CD14-positive monocyte (primary cell): ENCODE data around the gene CYP2W1. TPM values are rescaled to one million over a fixed set of nuclear protein-coding genes. Genes with fewer than 3 reads are reported as not detected.

Experiments
- DNase-seq, 3 donors: peaks; one replicate each; pipeline ENCODE4 v3.0.0-alpha.2; 2011 to 2022
- H2AFZ ChIP-seq: 2 replicates; pipeline ENCODE4 v1.6.0; 2012; ENCODE audit warnings: mild to moderate bottlenecking, low read depth, low read length, inconsistent platforms; ENCODE audit not compliant: insufficient read depth, poor library complexity, severe bottlenecking
- H3K27ac ChIP-seq, 2 donors: 1 replicate in 1 of 2; 2 replicates in 1 of 2; pipeline ENCODE4 v1.5.1; 2012 to 2013; ENCODE audit warnings: low read length in 2 of 2, control low read depth in 1 of 2, inconsistent platforms in 1 of 2, low read depth in 1 of 2, mild to moderate bottlenecking in 1 of 2
- H3K27me3 ChIP-seq, 2 donors: one replicate each; pipeline versions ENCODE4 v1.6.0 to v1.6.1; 2011 to 2013; ENCODE audit warnings: low read length in 2 of 2; ENCODE audit not compliant: control insufficient read depth in 2 of 2, insufficient read depth in 2 of 2
- H3K36me3 ChIP-seq, 2 donors: replicated peaks in 1 of 2; 1 replicate in 1 of 2; 2 replicates in 1 of 2; pipeline versions ENCODE4 v1.5.1 to v1.6.1; 2012 to 2013; ENCODE audit warnings: low read length in 2 of 2, control low read depth in 1 of 2, inconsistent platforms in 1 of 2, mild to moderate bottlenecking in 1 of 2; ENCODE audit not compliant: insufficient read depth in 2 of 2, control insufficient read depth in 1 of 2
- H3K4me1 ChIP-seq, 2 donors: 1 replicate in 1 of 2; 2 replicates in 1 of 2; pipeline versions ENCODE4 v1.5.1 to v1.6.1; 2012 to 2013; ENCODE audit warnings: low read length in 2 of 2, control low read depth in 1 of 2, inconsistent platforms in 1 of 2, mild to moderate bottlenecking in 1 of 2, moderate library complexity in 1 of 2; ENCODE audit not compliant: insufficient read depth in 2 of 2, control insufficient read depth in 1 of 2
- H3K4me2 ChIP-seq: replicated peaks from 2 replicates; pipeline ENCODE3; 2012; ENCODE audit warnings: low read length, moderate library complexity, mild to moderate bottlenecking; ENCODE audit not compliant: poor library complexity, severe bottlenecking; ENCODE audit errors: extremely low read depth
- H3K4me3 ChIP-seq, 3 experiments: fragments of 200-600 bp in 1 of 3; sonication (generic) in 1 of 3; replicated peaks in 1 of 3; 1 replicate in 2 of 3; 2 replicates in 1 of 3; pipeline ENCODE4 v1.5.1; 2011 to 2013; ENCODE audit warnings: low read length in 3 of 3, mild to moderate bottlenecking in 3 of 3, control low read depth in 2 of 3, low read depth in 2 of 3, inconsistent platforms in 1 of 3, moderate library complexity in 1 of 3
- H3K79me2 ChIP-seq: 2 replicates; pipeline ENCODE4 v1.6.0; 2012; ENCODE audit warnings: mild to moderate bottlenecking, control low read depth, inconsistent platforms, low read length, moderate library complexity; ENCODE audit not compliant: insufficient read depth
- H3K9ac ChIP-seq: 2 replicates; pipeline ENCODE4 v1.6.0; 2017; ENCODE audit warnings: low read length, mild to moderate bottlenecking; ENCODE audit not compliant: insufficient read depth, poor library complexity, severe bottlenecking
- H3K9me3 ChIP-seq, 2 donors: replicated peaks in 1 of 2; 1 replicate in 1 of 2; 2 replicates in 1 of 2; pipeline versions ENCODE4 v1.5.1 to v1.6.1; 2012 to 2013; ENCODE audit warnings: low read length in 2 of 2, control low read depth in 1 of 2; ENCODE audit not compliant: control insufficient read depth in 1 of 2, insufficient read depth in 1 of 2
- H4K20me1 ChIP-seq: 2 replicates; pipeline ENCODE4 v1.6.0; 2012; ENCODE audit warnings: mild to moderate bottlenecking, low read length, control low read depth, moderate library complexity; ENCODE audit not compliant: insufficient read depth
- H3K27ac Mint-ChIP-seq, 7 donors: one replicate each; pipeline ENCODE4 v1.8.0; 2020; ENCODE audit warnings: mild to moderate bottlenecking in 7 of 7, mixed read lengths in 7 of 7, moderate library complexity in 6 of 7, inconsistent platforms in 2 of 7
- H3K27me3 Mint-ChIP-seq, 3 donors: one replicate each; pipeline ENCODE4 v1.8.0; 2021 to 2022; ENCODE audit warnings: low read depth in 3 of 3, mild to moderate bottlenecking in 3 of 3, mixed read lengths in 3 of 3, moderate library complexity in 3 of 3, inconsistent platforms in 1 of 3
- H3K36me3 Mint-ChIP-seq, 2 donors: one replicate each; pipeline ENCODE4 v1.8.0; 2020; ENCODE audit warnings: mixed read lengths in 2 of 2, inconsistent platforms in 1 of 2, mild to moderate bottlenecking in 1 of 2
- H3K4me1 Mint-ChIP-seq: one replicate; pipeline ENCODE4 v1.8.0; 2020; ENCODE audit warnings: mild to moderate bottlenecking, mixed read lengths
- H3K4me3 Mint-ChIP-seq, 2 donors: one replicate each; pipeline ENCODE4 v1.8.0; 2020; ENCODE audit warnings: mild to moderate bottlenecking in 2 of 2, mixed read lengths in 2 of 2, moderate library complexity in 1 of 2
- H3K9me3 Mint-ChIP-seq, 7 donors: one replicate each; pipeline ENCODE4 v1.8.0; 2020 to 2022; ENCODE audit warnings: mixed read lengths in 7 of 7, mild to moderate bottlenecking in 6 of 7, moderate library complexity in 6 of 7, inconsistent platforms in 2 of 7
- WGBS: methylation state at CpG from one replicate; pipeline ENCODE4 v1.1.5; 2013; ENCODE audit warnings: missing lambda C conversion rate; ENCODE audit not compliant: insufficient coverage; 5-methylcytosine and 5-hydroxymethylcytosine counted together
- intact Hi-C, 2 donors: fragments of 100-400 bp; cut with micrococcal nuclease; formaldehyde crosslinking; loops; one replicate each; pipeline versions ENCODE4 v1.15.0 to v1.15.1; 2023
- polyA plus RNA-seq, 3 donors: library from polyadenylated mRNA; depleted of rRNA in 1 of 3; unstranded in 2 of 3; stranded (reverse) in 1 of 3; fragments of 300-500 nt in 2 of 3; fragments of >200 nt in 1 of 3; fragmentation: Illumina TruSeq in 2 of 3; gene quantifications; 1 replicate in 2 of 3; 2 replicates in 1 of 3; pipeline ENCODE4 v1.2.3, GENCODE V29; 2012 to 2021
- TF ChIP-seq, protein P1 (sequence below): fragments of 200-600 bp; IDR thresholded peaks from one replicate; pipeline ENCODE4 v1.8.0; 2022; ENCODE audit warnings: antibody characterized with exemption, mild to moderate bottlenecking

The CYP2W1 gene
- polyA plus RNA-seq, 3 donors = not detected

DNA sequence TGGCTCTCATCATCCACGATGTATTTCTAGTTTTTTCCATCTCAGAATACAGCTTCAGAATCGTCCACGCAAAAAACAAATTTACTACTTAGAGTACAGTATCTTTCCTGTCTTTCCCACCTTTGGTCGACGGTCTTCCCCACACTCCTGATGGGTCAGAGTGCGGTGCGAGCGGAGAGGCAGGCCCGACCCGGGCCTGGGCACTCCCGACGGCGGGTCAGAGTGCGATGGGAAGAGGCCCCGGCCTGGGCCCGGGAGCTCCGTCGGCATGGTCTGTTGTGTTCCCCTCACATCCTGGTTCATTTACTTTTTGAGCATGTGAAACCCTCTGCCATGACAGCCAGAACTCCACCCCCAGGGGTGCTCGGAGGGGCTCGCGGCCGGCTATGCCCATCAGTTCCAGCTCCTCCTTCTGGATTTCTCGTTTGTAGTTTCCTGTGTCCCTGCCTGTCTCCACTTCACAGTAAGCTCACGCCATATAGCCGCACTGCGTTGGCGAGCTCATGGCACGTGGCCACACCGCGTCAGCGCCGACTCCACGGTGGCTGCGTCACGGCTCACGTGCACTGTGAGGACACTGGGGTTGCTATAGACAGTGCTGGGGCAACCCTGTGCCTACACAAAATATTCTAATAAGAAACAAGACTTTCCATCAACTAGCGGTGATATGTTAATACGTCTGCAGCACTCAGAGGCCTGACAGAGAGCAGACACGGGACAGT, 15.5 kb upstream of the CYP2W1 start:
- TF ChIP-seq, protein P1, sequence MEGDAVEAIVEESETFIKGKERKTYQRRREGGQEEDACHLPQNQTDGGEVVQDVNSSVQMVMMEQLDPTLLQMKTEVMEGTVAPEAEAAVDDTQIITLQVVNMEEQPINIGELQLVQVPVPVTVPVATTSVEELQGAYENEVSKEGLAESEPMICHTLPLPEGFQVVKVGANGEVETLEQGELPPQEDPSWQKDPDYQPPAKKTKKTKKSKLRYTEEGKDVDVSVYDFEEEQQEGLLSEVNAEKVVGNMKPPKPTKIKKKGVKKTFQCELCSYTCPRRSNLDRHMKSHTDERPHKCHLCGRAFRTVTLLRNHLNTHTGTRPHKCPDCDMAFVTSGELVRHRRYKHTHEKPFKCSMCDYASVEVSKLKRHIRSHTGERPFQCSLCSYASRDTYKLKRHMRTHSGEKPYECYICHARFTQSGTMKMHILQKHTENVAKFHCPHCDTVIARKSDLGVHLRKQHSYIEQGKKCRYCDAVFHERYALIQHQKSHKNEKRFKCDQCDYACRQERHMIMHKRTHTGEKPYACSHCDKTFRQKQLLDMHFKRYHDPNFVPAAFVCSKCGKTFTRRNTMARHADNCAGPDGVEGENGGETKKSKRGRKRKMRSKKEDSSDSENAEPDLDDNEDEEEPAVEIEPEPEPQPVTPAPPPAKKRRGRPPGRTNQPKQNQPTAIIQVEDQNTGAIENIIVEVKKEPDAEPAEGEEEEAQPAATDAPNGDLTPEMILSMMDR = no peak
- H3K4me3 Mint-ChIP-seq = no peak overlapping the region
- Histone ChIP-seq H3K4me1 (peaks cover 76 to 83% of the 10 kb centered on the region in 2 donors), H3K27me3 (no peaks in the 10 kb centered on the region), H3K9ac (no peak overlapping the region), H3K9me3 (no peaks in the 10 kb centered on the region), H3K27ac (no peak overlapping the region), H3K36me3 (peaks cover 35 to 59% of the 10 kb centered on the region in 2 donors), H3K79me2 (peaks cover 58% of the 10 kb centered on the region), H3K4me3 (no peak overlapping the region), H4K20me1 (peaks cover 86% of the 10 kb centered on the region), H3K4me2 (no peak overlapping the region), H2AFZ (no peak overlapping the region)
- H3K9me3 Mint-ChIP-seq = peaks cover 0 to 1% (median 0%) of the 10 kb centered on the region in 7 donors
- H3K27me3 Mint-ChIP-seq = peaks cover 0 to 6% (median 2%) of the 10 kb centered on the region in 3 donors
- peaks cover 85% of the 10 kb centered on the region for H3K4me1 Mint-ChIP-seq
- WGBS = 96% methylated on average over 39 of the region's 39 CpGs
- peak overlapping the region in 4 of 7 donors; percentile 34 to 78 (median 60) for H3K27ac Mint-ChIP-seq
- DNase-seq = no peak
- peaks cover 48 to 59% of the 10 kb centered on the region in 2 donors for H3K36me3 Mint-ChIP-seq
- intact Hi-C loops = no loop called here

DNA sequence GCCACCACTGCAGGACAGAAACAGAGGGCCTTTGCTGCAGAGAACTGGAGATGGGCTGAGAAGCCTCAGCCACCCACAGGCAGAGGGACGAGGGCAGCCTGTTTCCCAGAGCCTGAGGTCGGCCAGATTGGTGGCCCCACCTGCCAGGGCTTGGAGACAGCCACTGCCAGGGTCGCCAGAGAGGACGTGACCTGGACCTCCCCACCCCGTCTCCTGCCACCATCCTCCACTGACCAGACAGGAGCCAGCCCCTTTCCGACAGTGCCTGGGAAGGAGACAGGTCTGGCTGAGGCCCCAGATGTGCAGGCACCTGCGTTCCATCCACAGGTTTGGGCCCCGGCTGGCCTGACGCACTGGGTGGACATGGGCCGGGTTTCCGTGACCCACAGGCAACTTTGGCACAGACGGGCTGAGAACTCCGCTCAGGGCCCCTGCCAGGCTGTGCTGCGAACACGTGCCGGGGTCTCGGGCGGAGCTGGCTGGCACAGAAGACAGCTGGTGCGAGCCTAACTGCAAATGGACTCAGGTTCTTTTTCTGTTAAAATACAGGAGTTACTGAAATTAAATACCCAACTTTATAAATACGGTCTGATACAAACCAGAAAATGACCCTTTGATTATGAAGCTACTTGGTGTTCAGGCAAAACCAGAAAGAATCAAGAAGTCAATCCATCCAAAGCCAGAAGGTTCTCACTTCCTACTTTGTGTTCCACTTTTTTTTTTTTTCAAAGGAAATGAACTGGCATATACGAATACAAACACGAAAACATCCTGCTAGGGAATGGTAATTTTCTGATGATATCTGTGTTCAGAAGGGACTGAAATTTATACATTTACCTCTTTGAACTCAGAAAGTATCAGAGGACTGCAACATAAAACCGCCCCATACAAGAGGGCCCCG, 14.5 kb upstream of the CYP2W1 start:
- Mint-ChIP-seq H3K27ac (peak overlapping the region in 6 of 7 donors; percentile 40 to 82 (median 80)), H3K36me3 (peaks cover 57 to 68% of the 10 kb centered on the region in 2 donors), H3K4me1 (peaks cover 80% of the 10 kb centered on the region), H3K27me3 (peaks cover 0 to 6% (median 0%) of the 10 kb centered on the region in 3 donors), H3K4me3 (peak overlapping the region in 1 of 2 donors; percentile 30), H3K9me3 (peaks cover 0 to 1% (median 0%) of the 10 kb centered on the region in 7 donors)
- H3K4me3 ChIP-seq = peak overlapping the region in 1 of 3 experiments; percentile 34
- peak in 1 of 3 donors; percentile 51 for DNase-seq
- no peaks in the 10 kb centered on the region for H3K27me3 ChIP-seq
- H3K9me3 ChIP-seq = no peaks in the 10 kb centered on the region
- peaks cover 44 to 69% of the 10 kb centered on the region in 2 donors for H3K36me3 ChIP-seq
- peak overlapping the region; percentile 51 for H3K4me2 ChIP-seq
- peaks cover 95% of the 10 kb centered on the region for H4K20me1 ChIP-seq
- intact Hi-C loops = no loop called here
- peaks cover 67% of the 10 kb centered on the region for H3K79me2 ChIP-seq
- TF ChIP-seq, protein P1 = no peak
- H2AFZ ChIP-seq = no peak overlapping the region
- no peak overlapping the region for H3K9ac ChIP-seq
- 95% methylated on average over 20 of the region's 24 CpGs for WGBS
- peak overlapping the region; percentile 51 to 65 for H3K27ac ChIP-seq
- H3K4me1 ChIP-seq = peaks cover 75 to 79% of the 10 kb centered on the region in 2 donors
